Measurements from ENCODE around the gene DHRS11.

The DHRS11 gene

GRCh38 chr17:36591434-36592315 is at the start of gene DHRS11:
DHRS11 (plus strand) TSS chr17:36591879; CDS start chr17:36592010, 131 bp downstream.
- DNase-seq: peak; percentile 73

GRCh38 chr17:36542755-36543154 is 48.9 kb upstream of the DHRS11 start:
- no peak for DNase-seq

- no peak for DNase-seq
These were observed 47.7 kb upstream of the DHRS11 start for GRCh38 chr17:36544044-36544306.

- peak; percentile 91 for DNase-seq
These were observed 47.2 kb upstream of the DHRS11 start, which contains the start of gene GGNBP2 for GRCh38 chr17:36544307-36545076. GGNBP2 (plus strand) TSS chr17:36544919; CDS start chr17:36545725, 806 bp downstream.

GRCh38 chr17:36545077-36545464 is 46.6 kb upstream of the DHRS11 start:
- no peak for DNase-seq

- peak; percentile 94 for DNase-seq
These were observed 45.9 kb upstream of the DHRS11 start for GRCh38 chr17:36545465-36546417.

- DNase-seq: no peak
These were observed 45.1 kb upstream of the DHRS11 start for GRCh38 chr17:36546418-36547093.

- no peak for DNase-seq
These were observed 43.9 kb upstream of the DHRS11 start for GRCh38 chr17:36547776-36548175.

- no peak for DNase-seq
These were observed 40.9 kb upstream of the DHRS11 start for GRCh38 chr17:36550491-36551417.

GRCh38 chr17:36553459-36553858 is 38.2 kb upstream of the DHRS11 start:
- no peak for DNase-seq

GRCh38 chr17:36566081-36566480 is 25.6 kb upstream of the DHRS11 start:
- no peak for DNase-seq

GRCh38 chr17:36575028-36575427 is 16.7 kb upstream of the DHRS11 start:
- no peak for DNase-seq

GRCh38 chr17:36576793-36577192 is 14.9 kb upstream of the DHRS11 start:
- DNase-seq: no peak

GRCh38 chr17:36578671-36579070 is 13.0 kb upstream of the DHRS11 start:
- DNase-seq: no peak

GRCh38 chr17:36583787-36584186 is 7.9 kb upstream of the DHRS11 start:
- no peak for DNase-seq

- no peak for DNase-seq
These were observed 5.5 kb upstream of the DHRS11 start for GRCh38 chr17:36586138-36586537.

- no peak for DNase-seq
These were observed 1.6 kb upstream of the DHRS11 start for GRCh38 chr17:36590082-36590481.

GRCh38 chr17:36592316-36592715 is 637 bp downstream of the DHRS11 start:
- DNase-seq: no peak

- no peak for DNase-seq
These were observed 1.1 kb downstream of the DHRS11 start for GRCh38 chr17:36592716-36593321.

- no peak for DNase-seq
These were observed 2.1 kb downstream of the DHRS11 start for GRCh38 chr17:36593656-36594316.
